AG09319 (cell line): ENCODE data around the gene ABCC1.

Experiments
- DNase-seq: peaks from one replicate; pipeline ENCODE4 v3.0.0-alpha.2; 2010; ENCODE audit warnings: low read depth; ENCODE audit errors: extremely low read depth
- TF ChIP-seq, protein P1 (sequence below): IDR thresholded peaks from 2 replicates; pipeline ENCODE4 v1.5.1; 2011; ENCODE audit warnings: low read depth, mild to moderate bottlenecking, inconsistent platforms, low read length, moderate library complexity

Gene ABCC1

DNA sequence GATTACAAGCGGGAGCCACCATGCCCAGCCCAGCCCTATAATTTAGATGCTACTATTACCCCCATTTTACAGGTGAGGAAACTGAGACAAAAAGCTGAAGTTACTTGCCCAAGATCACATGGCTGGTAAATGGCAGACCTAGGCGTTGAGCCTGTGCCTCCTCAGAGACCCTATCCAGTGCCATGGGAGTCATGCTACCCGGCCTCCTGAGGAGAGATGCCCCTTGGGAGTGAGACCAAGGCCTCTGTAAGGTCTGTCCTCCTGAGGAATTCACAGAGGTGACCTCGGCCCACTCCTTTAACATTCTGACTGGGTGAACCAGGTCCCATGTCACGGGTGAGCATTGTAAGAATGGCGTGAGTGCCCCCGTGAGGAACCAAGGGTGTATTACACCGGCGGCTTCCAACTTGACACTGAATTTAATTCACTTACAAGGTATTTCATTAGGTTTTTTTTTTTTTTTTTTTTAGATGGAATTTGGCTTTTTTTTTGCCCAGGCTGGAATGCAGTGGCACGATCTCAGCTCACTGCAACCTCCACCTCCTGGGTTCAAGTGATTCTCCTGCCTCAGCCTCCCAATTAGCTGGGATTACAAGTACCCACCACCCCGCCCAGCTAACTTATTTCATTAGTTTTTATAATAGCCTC, 178.2 kb downstream of the ABCC1 start:
- TF ChIP-seq, protein P1, sequence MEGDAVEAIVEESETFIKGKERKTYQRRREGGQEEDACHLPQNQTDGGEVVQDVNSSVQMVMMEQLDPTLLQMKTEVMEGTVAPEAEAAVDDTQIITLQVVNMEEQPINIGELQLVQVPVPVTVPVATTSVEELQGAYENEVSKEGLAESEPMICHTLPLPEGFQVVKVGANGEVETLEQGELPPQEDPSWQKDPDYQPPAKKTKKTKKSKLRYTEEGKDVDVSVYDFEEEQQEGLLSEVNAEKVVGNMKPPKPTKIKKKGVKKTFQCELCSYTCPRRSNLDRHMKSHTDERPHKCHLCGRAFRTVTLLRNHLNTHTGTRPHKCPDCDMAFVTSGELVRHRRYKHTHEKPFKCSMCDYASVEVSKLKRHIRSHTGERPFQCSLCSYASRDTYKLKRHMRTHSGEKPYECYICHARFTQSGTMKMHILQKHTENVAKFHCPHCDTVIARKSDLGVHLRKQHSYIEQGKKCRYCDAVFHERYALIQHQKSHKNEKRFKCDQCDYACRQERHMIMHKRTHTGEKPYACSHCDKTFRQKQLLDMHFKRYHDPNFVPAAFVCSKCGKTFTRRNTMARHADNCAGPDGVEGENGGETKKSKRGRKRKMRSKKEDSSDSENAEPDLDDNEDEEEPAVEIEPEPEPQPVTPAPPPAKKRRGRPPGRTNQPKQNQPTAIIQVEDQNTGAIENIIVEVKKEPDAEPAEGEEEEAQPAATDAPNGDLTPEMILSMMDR: peak; percentile 79
- peak; percentile 29 for DNase-seq

DNA sequence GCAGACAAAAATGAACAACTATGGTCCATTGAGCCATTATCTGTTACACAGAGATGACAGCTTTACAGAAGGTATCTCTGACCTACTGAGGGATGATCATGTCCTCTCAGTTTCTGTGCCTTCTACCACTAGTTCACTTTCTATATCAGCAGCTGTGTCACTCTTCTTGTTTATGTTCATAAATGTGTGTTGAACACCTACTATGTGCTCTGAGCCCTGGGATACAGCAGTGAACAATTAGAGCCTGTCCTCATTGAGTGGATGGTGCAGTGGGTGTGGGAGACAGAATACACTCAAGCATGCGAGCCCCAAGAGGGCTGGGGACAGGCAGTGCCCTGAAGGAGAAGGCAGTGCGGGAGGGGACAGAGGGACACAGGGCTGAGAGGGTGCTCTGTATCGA, 181.8 kb downstream of the ABCC1 start:
- no peak for DNase-seq
- TF ChIP-seq, protein P1: no peak

DNA sequence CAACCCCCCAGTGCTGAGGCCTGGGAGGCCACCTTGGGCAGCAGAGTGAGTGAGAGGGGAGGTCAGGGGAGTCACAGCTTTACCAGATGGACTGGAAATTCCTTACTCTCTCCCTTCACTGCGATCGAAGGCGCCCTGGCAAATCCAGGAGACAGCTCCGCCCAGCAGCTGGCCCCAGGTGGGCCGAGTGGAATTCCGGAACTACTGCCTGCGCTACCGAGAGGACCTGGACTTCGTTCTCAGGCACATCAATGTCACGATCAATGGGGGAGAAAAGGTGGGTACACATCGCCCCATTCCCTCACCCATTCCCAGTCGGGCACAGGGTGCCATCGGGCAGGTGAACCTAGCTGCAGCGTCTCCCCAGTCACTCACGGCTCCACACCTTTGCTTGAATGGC, 182.2 kb downstream of the ABCC1 start:
- no peak for DNase-seq

DNA sequence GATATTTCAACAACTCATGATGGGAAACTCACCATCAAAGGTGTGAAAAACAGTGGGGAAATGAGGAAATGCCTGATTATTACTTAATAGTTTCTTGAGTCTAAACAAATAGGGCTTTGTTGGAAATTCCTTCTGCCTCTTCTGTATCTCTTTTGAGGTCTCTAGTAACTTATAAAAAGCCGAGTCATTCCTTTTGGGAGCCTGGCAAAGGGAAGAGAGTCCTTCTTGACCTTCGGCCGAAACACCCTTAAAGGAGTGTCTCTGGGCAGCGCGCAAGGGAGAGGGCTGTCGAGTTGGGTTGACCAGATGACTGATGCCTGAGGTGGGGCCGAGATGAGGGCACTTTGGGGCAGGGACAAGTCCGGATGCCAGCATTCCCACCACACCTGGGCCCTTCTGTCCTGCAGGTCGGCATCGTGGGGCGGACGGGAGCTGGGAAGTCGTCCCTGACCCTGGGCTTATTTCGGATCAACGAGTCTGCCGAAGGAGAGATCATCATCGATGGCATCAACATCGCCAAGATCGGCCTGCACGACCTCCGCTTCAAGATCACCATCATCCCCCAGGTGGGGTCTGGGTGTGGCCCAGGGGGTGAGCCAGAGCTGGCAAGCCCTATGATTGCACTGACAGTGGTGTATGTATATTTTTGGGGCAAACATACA, 184.7 kb downstream of the ABCC1 start:
- DNase-seq: no peak
- TF ChIP-seq, protein P1: no peak

More for the DNA sequence above, 182.2 kb downstream of the ABCC1 start:
- TF ChIP-seq, protein P1: no peak

DNA sequence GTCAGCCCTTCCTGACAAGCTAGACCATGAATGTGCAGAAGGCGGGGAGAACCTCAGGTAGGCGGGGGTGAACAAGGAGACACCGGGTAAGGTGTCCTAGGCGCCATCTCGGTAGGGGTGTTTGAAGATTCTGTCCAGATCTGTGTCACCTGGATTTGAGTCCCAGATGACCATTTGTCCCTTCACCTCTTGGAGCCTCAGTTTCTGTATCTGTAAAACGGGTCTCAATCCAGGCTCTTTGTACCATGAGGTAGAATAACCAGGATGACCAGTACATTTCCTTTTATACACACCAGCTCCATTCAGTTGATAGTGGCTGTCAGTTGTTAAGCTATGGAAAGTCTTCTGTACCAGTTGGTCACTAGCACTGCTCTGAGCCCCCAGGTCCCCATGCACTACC, 187.2 kb downstream of the ABCC1 start:
- DNase-seq: no peak
- TF ChIP-seq, protein P1: no peak

DNA sequence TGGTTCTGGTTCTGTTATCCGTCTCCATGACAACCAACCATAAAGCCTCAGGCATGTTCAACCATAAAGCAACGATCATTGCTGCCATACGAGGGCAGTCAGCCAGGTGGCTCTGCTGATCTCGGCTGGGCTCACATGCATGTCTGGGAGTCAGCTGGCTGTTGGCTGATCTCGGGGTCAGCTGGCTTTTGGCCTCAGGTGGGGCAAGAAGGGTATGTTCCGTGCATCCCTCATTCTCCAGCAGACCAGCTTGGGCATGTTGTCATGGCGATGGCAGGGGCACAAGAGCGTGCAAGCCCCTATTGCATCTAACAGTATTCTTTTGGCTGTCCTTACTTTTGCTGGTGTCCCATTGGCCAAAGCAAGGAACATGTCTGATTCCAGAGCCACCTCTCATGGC, 187.7 kb downstream of the ABCC1 start:
- TF ChIP-seq, protein P1: no peak
- no peak for DNase-seq

DNA sequence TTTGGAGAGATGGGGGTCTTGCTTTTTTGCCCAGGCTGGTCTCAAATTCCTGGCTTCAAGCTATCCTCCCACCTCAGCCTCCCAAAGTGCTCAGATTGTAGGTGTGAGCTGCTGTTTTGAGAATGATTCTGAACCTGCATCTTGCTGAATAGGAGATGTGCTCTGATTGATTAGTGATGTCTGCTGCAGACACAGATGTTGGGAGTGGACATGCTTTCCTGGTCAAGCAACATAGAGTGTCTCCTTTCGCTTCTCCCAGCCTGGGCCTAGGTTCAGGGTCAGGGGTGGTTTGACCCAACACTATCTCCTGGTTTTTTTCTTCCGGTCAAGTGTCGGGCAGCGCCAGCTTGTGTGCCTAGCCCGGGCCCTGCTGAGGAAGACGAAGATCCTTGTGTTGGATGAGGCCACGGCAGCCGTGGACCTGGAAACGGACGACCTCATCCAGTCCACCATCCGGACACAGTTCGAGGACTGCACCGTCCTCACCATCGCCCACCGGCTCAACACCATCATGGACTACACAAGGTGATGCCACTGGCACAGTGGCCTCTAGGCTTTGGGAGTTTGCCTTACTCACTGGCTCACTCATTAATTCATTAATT, 188.7 kb downstream of the ABCC1 start:
- TF ChIP-seq, protein P1: no peak
- DNase-seq: no peak
